Natural killer cell (primary cell): Measurements from ENCODE around the gene STX8. TPM values are rescaled to one million over a fixed set of nuclear protein-coding genes. Genes with fewer than 3 reads are reported as not detected.

Experiments used
- ATAC-seq, 3 donors: fragments of 150-1000 bp in 2 of 3; fragments of 200-7000 bp in 1 of 3; cut with Tn5 transposase; 1 replicate in 1 of 3; 2 replicates in 2 of 3; pipeline ENCODE4 v1.10.0; 2021; ENCODE audit warnings: mild to moderate bottlenecking in 2 of 3, moderate library complexity in 2 of 3
- DNase-seq, 2 donors: peaks; one replicate each; pipeline versions ENCODE4 v3.0.0 to v3.0.0-alpha.2; 2013 to 2021; ENCODE audit warnings: mixed read lengths in 1 of 2
- H3K27ac ChIP-seq: one replicate; pipeline ENCODE4 v1.5.1; 2013; ENCODE audit warnings: mild to moderate bottlenecking, low read length
- H3K27me3 ChIP-seq: one replicate; pipeline ENCODE4 v1.6.1; 2013; ENCODE audit warnings: low read length; ENCODE audit not compliant: control insufficient read depth, insufficient read depth
- H3K36me3 ChIP-seq: one replicate; pipeline ENCODE4 v1.6.1; 2013; ENCODE audit warnings: low read length; ENCODE audit not compliant: control insufficient read depth, insufficient read depth
- H3K4me1 ChIP-seq: one replicate; pipeline ENCODE4 v1.6.1; 2013; ENCODE audit warnings: low read length; ENCODE audit not compliant: control insufficient read depth, insufficient read depth
- H3K4me3 ChIP-seq: one replicate; pipeline ENCODE4 v1.5.1; 2013; ENCODE audit warnings: low read length
- H3K9me3 ChIP-seq: one replicate; pipeline ENCODE4 v1.6.1; 2013; ENCODE audit warnings: low read length; ENCODE audit not compliant: control insufficient read depth, insufficient read depth
- H3K27ac Mint-ChIP-seq, 2 donors: one replicate each; pipeline ENCODE4 v1.8.0; 2022; ENCODE audit warnings: mild to moderate bottlenecking in 2 of 2, mixed read lengths in 2 of 2, moderate library complexity in 1 of 2
- H3K27me3 Mint-ChIP-seq, 2 donors: one replicate each; pipeline ENCODE4 v1.8.0; 2022; ENCODE audit warnings: low read depth in 2 of 2, mixed read lengths in 2 of 2
- H3K36me3 Mint-ChIP-seq: one replicate; pipeline ENCODE4 v1.8.0; 2022; ENCODE audit warnings: mixed read lengths
- H3K4me1 Mint-ChIP-seq, 2 donors: one replicate each; pipeline ENCODE4 v1.8.0; 2022; ENCODE audit warnings: mixed read lengths in 2 of 2
- H3K4me3 Mint-ChIP-seq: one replicate; pipeline ENCODE4 v1.8.0; 2022; ENCODE audit warnings: mild to moderate bottlenecking, moderate library complexity, mixed read lengths
- H3K9me3 Mint-ChIP-seq, 2 donors: one replicate each; pipeline ENCODE4 v1.8.0; 2022; ENCODE audit warnings: mixed read lengths in 2 of 2
- CTCF ChIP-seq: fragments of 200-600 bp; IDR thresholded peaks from one replicate; pipeline ENCODE4 v1.8.0; 2022; ENCODE audit warnings: antibody characterized with exemption
- WGBS: methylation state at CpG from one replicate; pipeline ENCODE4 v1.1.7; 2013; ENCODE audit warnings: missing lambda C conversion rate; ENCODE audit not compliant: insufficient coverage; 5-methylcytosine and 5-hydroxymethylcytosine counted together
- intact Hi-C: fragments of 100-400 bp; cut with micrococcal nuclease; formaldehyde crosslinking; loops from one replicate; pipeline ENCODE4 v1.14.2; 2022
- total RNA-seq, 4 donors: library from RNA; stranded (reverse); fragments of 120-200 nt in 1 of 4; gene quantifications; one replicate each; pipeline versions ENCODE4 v1.2.3 to v1.2.4, GENCODE V29; 2013 to 2022

The STX8 gene
- total RNA-seq, 3 donors from 2014 or later (not counting 1 experiment from before 2014, with no cell fraction given), result 96.3 to 141 (median 120) TPM

- no peak for TF ChIP-seq CTCF
- H3K36me3 ChIP-seq, result no peaks in the 10 kb centered on the region
- H3K27ac Mint-ChIP-seq, result no peak overlapping the region
- intact Hi-C loops, result no loop called here
- no peaks in the 10 kb centered on the region for H3K36me3 Mint-ChIP-seq
- peaks cover 28 to 32% of the 10 kb centered on the region in 2 donors for H3K4me1 Mint-ChIP-seq
- no peak overlapping the region for H3K27ac ChIP-seq
- ATAC-seq (no peak), DNase-seq (no peak)
- H3K4me3 Mint-ChIP-seq, result no peak overlapping the region
- no peaks in the 10 kb centered on the region for H3K9me3 ChIP-seq
- H3K9me3 Mint-ChIP-seq, result no peaks in the 10 kb centered on the region
- no peaks in the 10 kb centered on the region for H3K27me3 ChIP-seq
- WGBS, result 68% methylated on average over 13 of the region's 13 CpGs
- no peaks in the 10 kb centered on the region for H3K4me1 ChIP-seq
- H3K4me3 ChIP-seq, result no peak overlapping the region
- no peaks in the 10 kb centered on the region for H3K27me3 Mint-ChIP-seq
Measured at GRCh38 chr17:9363440-9364350, 211.9 kb downstream of the STX8 start.

- DNase-seq (no peak), ATAC-seq (no peak)
- intact Hi-C loops, result no loop called here
- Histone ChIP-seq H3K27ac (no peak overlapping the region), H3K9me3 (no peaks in the 10 kb centered on the region), H3K36me3 (no peaks in the 10 kb centered on the region), H3K4me1 (no peaks in the 10 kb centered on the region), H3K27me3 (no peaks in the 10 kb centered on the region), H3K4me3 (no peak overlapping the region)
- H3K36me3 Mint-ChIP-seq, result no peaks in the 10 kb centered on the region
- no peak overlapping the region for H3K27ac Mint-ChIP-seq
- TF ChIP-seq CTCF, result no peak
- H3K27me3 Mint-ChIP-seq, result no peaks in the 10 kb centered on the region
- H3K4me1 Mint-ChIP-seq, result peaks cover 16 to 19% of the 10 kb centered on the region in 2 donors
- 92% methylated on average over 6 of the region's 7 CpGs for WGBS
- no peak overlapping the region for H3K4me3 Mint-ChIP-seq
- no peaks in the 10 kb centered on the region for H3K9me3 Mint-ChIP-seq
Measured at GRCh38 chr17:9361188-9361955, 214.2 kb downstream of the STX8 start.

- Histone ChIP-seq H3K4me1 (no peaks in the 10 kb centered on the region), H3K4me3 (no peak overlapping the region), H3K27me3 (no peaks in the 10 kb centered on the region), H3K36me3 (no peaks in the 10 kb centered on the region), H3K9me3 (no peaks in the 10 kb centered on the region), H3K27ac (no peak overlapping the region)
- 96% methylated on average over 13 of the region's 13 CpGs for WGBS
- H3K36me3 Mint-ChIP-seq, result no peaks in the 10 kb centered on the region
- DNase-seq, result no peak
- H3K27ac Mint-ChIP-seq, result no peak overlapping the region
- H3K4me1 Mint-ChIP-seq, result peaks cover 13 to 14% of the 10 kb centered on the region in 2 donors
- no peak overlapping the region for H3K4me3 Mint-ChIP-seq
- TF ChIP-seq CTCF, result no peak
- no peak for ATAC-seq
- H3K27me3 Mint-ChIP-seq, result no peaks in the 10 kb centered on the region
- intact Hi-C loops, result no loop called here
- H3K9me3 Mint-ChIP-seq, result no peaks in the 10 kb centered on the region
Measured at GRCh38 chr17:9360677-9361081, 214.9 kb downstream of the STX8 start.
